Skeletal muscle satellite cell (primary cell): ENCODE results near the gene ASCL2.
A peak's percentile ranks its signal among the peaks of the same experiment; 100 is the strongest.

Experiments
- H3K27me3 ChIP-seq: 2 replicates; pipeline ENCODE4 v1.7.0; 2013; ENCODE audit warnings: low read length; ENCODE audit not compliant: control insufficient read depth, insufficient read depth
- H3K36me3 ChIP-seq: 2 replicates; pipeline ENCODE4 v1.7.0; 2013; ENCODE audit warnings: mild to moderate bottlenecking, control low read depth, low read length; ENCODE audit not compliant: insufficient read depth
- H3K4me1 ChIP-seq: 2 replicates; pipeline ENCODE4 v1.7.0; 2013; ENCODE audit warnings: low read length; ENCODE audit not compliant: control insufficient read depth, insufficient read depth
- H3K4me2 ChIP-seq: 2 replicates; pipeline ENCODE4 v1.7.0; 2013; ENCODE audit warnings: mild to moderate bottlenecking, low read length
- H3K4me3 ChIP-seq: 2 replicates; pipeline ENCODE4 v1.7.0; 2013; ENCODE audit warnings: low read length
- H3K9ac ChIP-seq: 2 replicates; pipeline ENCODE4 v1.7.0; 2013; ENCODE audit warnings: mild to moderate bottlenecking, low read depth, low read length, moderate library complexity
- H3K9me3 ChIP-seq: replicated peaks from 2 replicates; pipeline ENCODE4 v1.7.0; 2013; ENCODE audit warnings: mild to moderate bottlenecking, control low read depth, low read length

Gene ASCL2

GRCh38 chr11:2273311-2273710, 2.9 kb upstream of the ASCL2 start:
- no peaks in the 10 kb centered on the region for H3K4me1 ChIP-seq
- H3K36me3 ChIP-seq = no peaks in the 10 kb centered on the region
- H3K4me3 ChIP-seq = no peak overlapping the region
- H3K27me3 ChIP-seq = peaks cover 89% of the 10 kb centered on the region
- no peak overlapping the region for H3K9ac ChIP-seq
- no peaks in the 10 kb centered on the region for H3K9me3 ChIP-seq
- H3K4me2 ChIP-seq = no peak overlapping the region

GRCh38 chr11:2272946-2273280, 2.5 kb upstream of the ASCL2 start:
- no peak overlapping the region for H3K4me2 ChIP-seq
- H3K4me1 ChIP-seq = no peaks in the 10 kb centered on the region
- H3K9me3 ChIP-seq = no peaks in the 10 kb centered on the region
- H3K4me3 ChIP-seq = no peak overlapping the region
- H3K36me3 ChIP-seq = no peaks in the 10 kb centered on the region
- peaks cover 89% of the 10 kb centered on the region for H3K27me3 ChIP-seq
- no peak overlapping the region for H3K9ac ChIP-seq

DNA sequence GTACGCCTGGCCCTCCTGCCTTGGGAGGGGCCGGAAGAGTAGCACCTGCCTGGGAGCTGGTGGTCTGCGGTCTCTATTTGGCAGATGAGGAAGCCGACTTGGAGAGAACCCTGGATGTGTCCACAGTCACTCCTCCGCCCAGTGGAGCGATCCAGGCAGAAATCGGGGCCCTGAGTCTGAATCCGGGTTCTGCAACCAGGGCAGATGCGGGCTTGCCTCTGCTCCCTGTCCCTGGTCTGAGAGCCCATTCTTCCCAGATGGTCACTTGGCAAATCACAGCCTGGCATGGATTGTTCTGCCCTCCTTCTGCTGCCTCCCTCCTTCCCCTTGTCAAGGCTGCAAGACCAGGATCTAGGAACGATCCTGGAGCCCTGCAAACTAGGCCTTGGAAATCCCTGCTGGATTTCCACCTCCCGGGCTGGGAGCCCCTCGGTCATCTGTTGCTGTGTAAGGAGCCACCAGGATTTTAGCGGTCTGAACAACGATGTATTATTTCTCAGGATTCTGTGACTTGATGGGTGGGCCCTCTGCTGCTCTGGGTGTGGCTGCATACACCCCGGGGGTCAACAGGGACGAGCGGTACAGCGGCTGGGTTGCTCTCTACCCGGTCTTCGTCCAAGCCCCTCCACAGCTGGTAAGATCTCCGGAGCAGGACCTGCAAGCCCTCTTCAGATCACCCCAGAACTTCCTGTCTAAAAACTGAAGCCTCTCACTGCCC, 2.0 kb upstream of the ASCL2 start:
- Histone ChIP-seq H3K9me3 (no peaks in the 10 kb centered on the region), H3K36me3 (no peaks in the 10 kb centered on the region), H3K27me3 (peaks cover 89% of the 10 kb centered on the region), H3K4me2 (no peak overlapping the region), H3K4me3 (no peak overlapping the region), H3K9ac (no peak overlapping the region), H3K4me1 (no peaks in the 10 kb centered on the region)

DNA sequence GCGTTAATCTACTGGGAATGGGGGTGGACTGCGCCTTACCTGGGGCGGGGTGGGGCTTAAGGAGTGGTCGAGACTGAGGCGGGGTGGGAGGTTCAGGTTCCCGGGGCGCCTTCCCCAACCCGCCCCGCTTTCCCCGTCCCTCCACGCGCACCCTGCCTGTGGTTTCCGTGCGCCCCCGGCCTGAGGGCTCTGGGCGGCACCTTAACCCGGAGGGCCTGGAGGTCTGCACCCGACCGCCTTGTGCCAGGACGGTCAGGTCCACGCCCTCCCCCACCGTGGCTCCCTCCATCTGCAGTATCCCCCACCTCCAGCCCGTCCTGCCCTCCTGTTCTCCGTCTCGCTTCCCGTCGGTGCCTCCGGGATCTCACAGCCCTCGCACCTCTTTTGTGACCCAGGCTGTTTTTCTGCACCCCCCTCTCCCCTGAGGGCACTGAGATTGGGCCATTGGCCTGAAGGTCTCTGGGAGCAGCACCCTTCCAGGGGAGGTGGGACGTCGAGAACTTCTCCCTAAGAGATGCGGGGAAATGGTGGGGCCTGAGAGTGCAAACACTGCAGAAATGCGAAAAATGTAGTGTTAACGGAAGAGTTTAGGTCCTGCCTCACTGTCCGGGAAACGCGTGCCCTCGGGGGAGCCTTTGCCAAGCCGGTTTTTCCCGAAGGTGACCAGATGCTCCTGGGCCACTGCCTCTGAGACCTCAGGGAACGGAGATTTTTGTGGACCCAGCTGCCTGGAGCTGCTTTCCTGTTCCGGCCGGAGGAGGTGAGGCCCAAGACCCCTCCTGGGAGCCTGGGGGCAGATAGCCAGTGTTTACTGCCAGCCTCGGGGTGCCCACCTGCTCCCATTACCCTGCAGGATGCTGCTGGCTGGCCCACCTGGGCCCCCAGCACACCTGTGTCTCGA, 1.2 kb upstream of the ASCL2 start:
- Histone ChIP-seq H3K27me3 (peaks cover 86% of the 10 kb centered on the region), H3K9me3 (no peaks in the 10 kb centered on the region), H3K4me1 (no peaks in the 10 kb centered on the region), H3K4me3 (no peak overlapping the region), H3K4me2 (no peak overlapping the region), H3K36me3 (no peaks in the 10 kb centered on the region), H3K9ac (no peak overlapping the region)

DNA sequence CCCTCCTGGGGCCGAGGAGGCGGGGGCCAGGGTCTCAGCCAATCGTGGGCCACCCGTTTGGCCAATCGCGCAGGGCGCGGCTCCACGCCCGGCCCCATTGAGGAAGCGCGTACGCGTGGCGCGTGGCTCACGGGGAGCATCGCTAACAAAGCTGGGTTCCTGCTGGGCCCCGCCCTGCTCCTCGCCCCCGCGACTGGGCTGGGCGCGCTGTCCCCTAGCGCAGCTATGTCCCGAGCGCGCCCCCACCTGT, 614 bp upstream of the ASCL2 start:
- Histone ChIP-seq H3K36me3 (no peaks in the 10 kb centered on the region), H3K9ac (no peak overlapping the region), H3K4me3 (no peak overlapping the region), H3K27me3 (peaks cover 85% of the 10 kb centered on the region), H3K9me3 (no peaks in the 10 kb centered on the region), H3K4me1 (no peaks in the 10 kb centered on the region), H3K4me2 (no peak overlapping the region)

GRCh38 chr11:2269601-2270321, 627 bp downstream of the ASCL2 start:
- peaks cover 87% of the 10 kb centered on the region for H3K27me3 ChIP-seq
- no peaks in the 10 kb centered on the region for H3K9me3 ChIP-seq
- H3K4me3 ChIP-seq = peak overlapping the region; percentile 58
- H3K4me2 ChIP-seq = peak overlapping the region; percentile 71
- no peaks in the 10 kb centered on the region for H3K4me1 ChIP-seq
- H3K9ac ChIP-seq = no peak overlapping the region
- H3K36me3 ChIP-seq = no peaks in the 10 kb centered on the region

DNA sequence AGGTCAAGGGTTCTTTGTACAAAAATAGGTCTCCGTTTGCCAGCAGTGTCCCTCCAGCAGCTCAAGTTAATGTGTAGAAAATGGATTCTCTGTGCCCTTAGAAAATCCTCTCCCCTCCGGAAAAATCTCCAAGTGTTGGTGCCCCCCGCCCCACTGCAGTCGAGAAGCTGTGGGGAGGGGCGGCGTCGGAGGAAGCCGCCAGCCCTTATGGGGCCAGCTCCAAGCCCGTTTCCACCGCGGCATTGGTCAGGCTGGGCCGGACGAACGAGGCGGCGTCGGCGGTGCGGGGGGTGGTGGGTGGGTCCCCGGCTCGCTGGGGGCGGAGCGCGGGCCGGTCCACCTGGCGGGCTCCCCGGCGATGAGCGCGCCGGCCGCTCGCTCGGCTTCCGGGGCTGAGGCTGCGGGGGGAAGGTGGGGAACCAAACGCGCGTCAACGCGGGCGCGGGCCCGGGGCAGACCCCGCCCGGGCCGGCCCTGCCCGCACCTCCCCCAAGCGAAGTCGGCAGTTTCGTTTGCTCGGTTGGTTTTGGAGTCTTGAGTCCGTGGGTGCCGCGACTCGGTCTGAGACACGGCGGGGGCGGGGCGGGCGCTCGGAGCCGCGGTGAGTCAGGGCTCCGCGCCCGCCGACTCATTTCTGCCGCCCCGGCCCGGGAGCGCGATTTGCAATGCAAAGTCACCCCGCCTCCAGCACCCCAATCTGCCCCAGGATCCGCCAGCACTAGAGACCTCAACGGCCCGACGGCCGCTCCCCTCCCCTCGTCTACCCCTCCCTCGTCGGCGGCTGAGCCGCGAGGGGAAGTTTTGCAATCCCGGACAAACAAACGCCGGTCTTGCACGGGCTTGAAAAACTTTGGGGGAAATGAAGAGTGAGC, 1.4 kb downstream of the ASCL2 start:
- H3K27me3 ChIP-seq = peaks cover 85% of the 10 kb centered on the region

GRCh38 chr11:2267851-2268728, 2.3 kb downstream of the ASCL2 start:
- no peak overlapping the region for H3K4me3 ChIP-seq
- H3K4me2 ChIP-seq = no peak overlapping the region
- peaks cover 79% of the 10 kb centered on the region for H3K27me3 ChIP-seq
- H3K9me3 ChIP-seq = no peaks in the 10 kb centered on the region
- no peaks in the 10 kb centered on the region for H3K4me1 ChIP-seq
- H3K36me3 ChIP-seq = no peaks in the 10 kb centered on the region
- no peak overlapping the region for H3K9ac ChIP-seq

More for the DNA sequence above, 1.4 kb downstream of the ASCL2 start:
- no peaks in the 10 kb centered on the region for H3K36me3 ChIP-seq
- no peak overlapping the region for H3K9ac ChIP-seq
- H3K4me3 ChIP-seq = peak overlapping the region; percentile 58
- no peaks in the 10 kb centered on the region for H3K9me3 ChIP-seq
- peak overlapping the region; percentile 71 for H3K4me2 ChIP-seq
- no peaks in the 10 kb centered on the region for H3K4me1 ChIP-seq

GRCh38 chr11:2267306-2267850, 3.0 kb downstream of the ASCL2 start:
- Histone ChIP-seq H3K36me3 (no peaks in the 10 kb centered on the region), H3K9ac (no peak overlapping the region), H3K4me3 (no peak overlapping the region), H3K9me3 (no peaks in the 10 kb centered on the region), H3K4me2 (no peak overlapping the region), H3K4me1 (no peaks in the 10 kb centered on the region), H3K27me3 (peaks cover 73% of the 10 kb centered on the region)

DNA sequence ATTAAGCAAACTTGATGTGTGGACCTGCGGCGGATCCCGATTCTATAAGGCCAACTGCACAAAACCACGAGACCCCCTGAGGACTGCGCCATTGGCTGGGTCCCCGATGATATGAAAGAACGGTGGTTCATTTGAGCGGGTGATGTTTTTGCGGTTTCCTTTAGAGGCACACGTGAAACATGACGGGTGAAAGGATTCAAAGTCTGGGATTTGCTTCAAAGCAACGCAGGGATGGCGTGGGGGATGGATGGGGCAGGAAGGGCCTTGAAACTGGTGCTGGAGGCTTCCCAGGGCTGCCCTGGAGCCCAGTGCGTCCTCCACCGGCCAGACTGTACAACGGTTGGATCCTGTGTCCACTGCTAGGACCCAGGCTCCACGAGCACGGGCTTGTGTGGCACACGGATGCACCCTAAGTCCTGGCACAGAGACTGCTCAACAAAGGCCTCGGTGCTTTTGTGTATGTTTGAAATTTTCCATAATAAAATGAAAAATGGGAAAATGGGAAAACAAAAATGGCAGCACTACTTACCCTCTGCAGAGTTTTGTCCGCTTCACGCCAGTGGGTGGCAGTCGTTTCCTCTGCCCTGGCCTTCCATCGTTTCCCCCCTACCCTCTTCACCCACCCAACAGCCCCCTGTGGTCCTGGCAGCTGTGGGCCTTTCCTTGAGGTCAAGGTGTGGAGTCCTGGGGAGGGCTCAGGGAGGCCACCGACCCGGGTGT, 3.6 kb downstream of the ASCL2 start:
- Histone ChIP-seq H3K9me3 (no peaks in the 10 kb centered on the region), H3K4me3 (no peak overlapping the region), H3K9ac (no peak overlapping the region), H3K36me3 (no peaks in the 10 kb centered on the region), H3K4me2 (no peak overlapping the region), H3K4me1 (no peaks in the 10 kb centered on the region), H3K27me3 (peaks cover 72% of the 10 kb centered on the region)
